Neural cell (in vitro differentiated cells): Measurements from ENCODE around the gene FAM163B. TPM values are rescaled to one million over a fixed set of nuclear protein-coding genes. Genes with fewer than 3 reads are reported as not detected.

ENCODE experiments used
- H2AFZ ChIP-seq: fragments of 200-600, 300-800 bp; sonication (generic), shearing (Covaris generic); 2 replicates; pipeline ENCODE4 v1.6.0; 2014; ENCODE audit warnings: low read depth, mild to moderate bottlenecking, antibody characterized with exemption, low read length, moderate library complexity
- H3F3A ChIP-seq: fragments of 200-600 bp; shearing (Covaris generic); 2 replicates; pipeline ENCODE4 v1.6.1; 2016; ENCODE audit warnings: mild to moderate bottlenecking, moderate library complexity, mixed read lengths, antibody characterized with exemption, low read length; ENCODE audit not compliant: insufficient read depth, poor library complexity, severe bottlenecking
- H3K27ac ChIP-seq: fragments of 200-600, 300-800 bp; sonication (generic), shearing (Covaris generic); 2 replicates; pipeline ENCODE4 v1.5.1; 2014; ENCODE audit warnings: mild to moderate bottlenecking, low read length, moderate library complexity
- H3K27me3 ChIP-seq: fragments of 300-800, 200-600 bp; sonication (generic), shearing (Covaris generic); 2 replicates; pipeline ENCODE4 v1.6.0; 2014; ENCODE audit warnings: mild to moderate bottlenecking, low read depth, low read length, moderate library complexity; ENCODE audit not compliant: insufficient read depth
- H3K36me3 ChIP-seq: fragments of 300-800, 200-600 bp; sonication (generic), shearing (Covaris generic); 2 replicates; pipeline ENCODE4 v1.5.1; 2014; ENCODE audit warnings: mild to moderate bottlenecking, antibody characterized with exemption, low read length, moderate library complexity; ENCODE audit not compliant: insufficient read depth
- H3K4me2 ChIP-seq: fragments of 300-800, 200-600 bp; sonication (generic), shearing (Covaris generic); 2 replicates; pipeline ENCODE4 v1.6.0; 2014; ENCODE audit warnings: mild to moderate bottlenecking, low read length
- H3K4me3 ChIP-seq: fragments of 300-800, 200-600 bp; sonication (generic), shearing (Covaris generic); 2 replicates; pipeline ENCODE4 v1.5.1; 2014; ENCODE audit warnings: mild to moderate bottlenecking, low read length, moderate library complexity
- H3K79me2 ChIP-seq: fragments of 200-600 bp; shearing (Covaris generic); replicated peaks from 2 replicates; pipeline ENCODE4 v1.6.0; 2014; ENCODE audit warnings: mild to moderate bottlenecking, low read length, moderate library complexity; ENCODE audit not compliant: insufficient read depth
- H3K9ac ChIP-seq: fragments of 300-800, 200-600 bp; sonication (generic), shearing (Covaris generic); 2 replicates; pipeline ENCODE4 v1.6.1; 2016; ENCODE audit warnings: mild to moderate bottlenecking, low read length, mixed read lengths
- H3K9me2 ChIP-seq: fragments of 200-600 bp; shearing (Covaris generic); 2 replicates; pipeline ENCODE4 v1.6.1; 2016; ENCODE audit warnings: mild to moderate bottlenecking, low read length, mixed read lengths; ENCODE audit not compliant: insufficient read depth
- H3K9me3 ChIP-seq: fragments of 200-600, 300-800 bp; sonication (generic), shearing (Covaris generic); 2 replicates; pipeline ENCODE4 v1.6.1; 2016; ENCODE audit warnings: mild to moderate bottlenecking, mixed run types, low read length, moderate library complexity, mixed read lengths
- H4K20me1 ChIP-seq: fragments of 200-600 bp; shearing (Covaris generic); 2 replicates; pipeline ENCODE4 v1.6.1; 2016; ENCODE audit warnings: mild to moderate bottlenecking, mixed run types; ENCODE audit not compliant: insufficient read depth
- CTCF ChIP-seq: fragments of 450-650 bp; IDR thresholded peaks from 2 replicates; pipeline ENCODE4 v1.5.1; 2014; ENCODE audit warnings: antibody characterized with exemption, mild to moderate bottlenecking, moderate library complexity; ENCODE audit not compliant: poor library complexity, severe bottlenecking
- EP300 ChIP-seq: fragments of 450-650 bp; conservative IDR thresholded peaks from 2 replicates; pipeline ENCODE4 v1.6.1; 2014; ENCODE audit warnings: antibody characterized with exemption, mild to moderate bottlenecking, moderate library complexity; ENCODE audit not compliant: poor library complexity, severe bottlenecking
- EZH2 ChIP-seq: fragments of 200-600, 300-800 bp; shearing (Covaris generic), sonication (generic); IDR thresholded peaks from 2 replicates; pipeline ENCODE4 v1.6.1; 2014; ENCODE audit warnings: antibody characterized with exemption, low read length, borderline replicate concordance, mild to moderate bottlenecking; ENCODE audit not compliant: insufficient read depth, poor library complexity, severe bottlenecking
- MXI1 ChIP-seq: fragments of 450-650 bp; conservative IDR thresholded peaks from 2 replicates; pipeline ENCODE4 v1.6.1; 2014; ENCODE audit warnings: antibody characterized with exemption, mild to moderate bottlenecking; ENCODE audit not compliant: poor library complexity, severe bottlenecking
- POLR2AphosphoS5 ChIP-seq: IDR thresholded peaks from 2 replicates; pipeline ENCODE4 v1.6.1; 2012
- RAD21 ChIP-seq: fragments of 450-650 bp; conservative IDR thresholded peaks from 2 replicates; pipeline ENCODE4 v1.6.1; 2014; ENCODE audit warnings: antibody characterized with exemption, mild to moderate bottlenecking, moderate library complexity
- REST ChIP-seq: IDR thresholded peaks from 2 replicates; pipeline ENCODE4 v1.6.1; 2012; ENCODE audit warnings: borderline replicate concordance
- SMC3 ChIP-seq: fragments of 450-650 bp; conservative IDR thresholded peaks from 2 replicates; pipeline ENCODE4 v1.6.1; 2014; ENCODE audit warnings: antibody characterized with exemption, mild to moderate bottlenecking, moderate library complexity; ENCODE audit not compliant: poor library complexity
- TAF1 ChIP-seq: IDR thresholded peaks from 2 replicates; pipeline ENCODE4 v1.6.1; 2012; ENCODE audit warnings: low read depth
- polyA plus RNA-seq: library from polyadenylated mRNA; depleted of rRNA; stranded (reverse); fragments of >200 nt; gene quantifications from 2 replicates; pipeline ENCODE4 v1.2.3, GENCODE V29; 2014

Gene FAM163B
- polyA plus RNA-seq, 1 donor from 2014 or later, result 1.5 TPM

GRCh38 chr9:133576031-133576874 is 32.9 kb downstream of the FAM163B start:
- no peak overlapping the region for H3K4me3 ChIP-seq
- no peaks in the 10 kb centered on the region for H3K36me3 ChIP-seq
- no peak overlapping the region for H2AFZ ChIP-seq
- H4K20me1 ChIP-seq, result no peaks in the 10 kb centered on the region
- no peaks in the 10 kb centered on the region for H3F3A ChIP-seq
- H3K27ac ChIP-seq, result no peak overlapping the region
- no peak overlapping the region for H3K9ac ChIP-seq
- H3K9me2 ChIP-seq, result no peaks in the 10 kb centered on the region
- no peaks in the 10 kb centered on the region for H3K27me3 ChIP-seq
- H3K9me3 ChIP-seq, result no peaks in the 10 kb centered on the region
- no peaks in the 10 kb centered on the region for H3K79me2 ChIP-seq
- TF ChIP-seq SMC3 (no peak), CTCF (no peak), POLR2AphosphoS5 (no peak), REST (no peak), MXI1 (no peak), EZH2 (no peak), RAD21 (no peak), EP300 (no peak), TAF1 (no peak)
- H3K4me2 ChIP-seq, result no peak overlapping the region

GRCh38 chr9:133575186-133576030 is 33.8 kb downstream of the FAM163B start:
- no peaks in the 10 kb centered on the region for H3K36me3 ChIP-seq
- H3K79me2 ChIP-seq, result no peaks in the 10 kb centered on the region
- no peak overlapping the region for H3K9ac ChIP-seq
- H3K27ac ChIP-seq, result no peak overlapping the region
- no peak overlapping the region for H3K4me3 ChIP-seq
- no peaks in the 10 kb centered on the region for H4K20me1 ChIP-seq
- H3K27me3 ChIP-seq, result no peaks in the 10 kb centered on the region
- no peaks in the 10 kb centered on the region for H3K9me2 ChIP-seq
- no peak overlapping the region for H2AFZ ChIP-seq
- no peak overlapping the region for H3K4me2 ChIP-seq
- no peaks in the 10 kb centered on the region for H3K9me3 ChIP-seq
- no peak for TF ChIP-seq RAD21
- no peak for TF ChIP-seq POLR2AphosphoS5
- no peak for TF ChIP-seq EP300
- TF ChIP-seq CTCF, result no peak
- no peak for TF ChIP-seq SMC3
- no peak for TF ChIP-seq REST
- no peak for TF ChIP-seq MXI1
- no peak for TF ChIP-seq TAF1
- TF ChIP-seq EZH2, result no peak
- H3F3A ChIP-seq, result no peaks in the 10 kb centered on the region
